Measurements from ENCODE around the gene SMIM20.
"Not testable (repeated sequence)": the region's sequence is repeated elsewhere in the genome, so short reads cannot be mapped to it uniquely, and the experiment has no call there.

Gene SMIM20

DNA sequence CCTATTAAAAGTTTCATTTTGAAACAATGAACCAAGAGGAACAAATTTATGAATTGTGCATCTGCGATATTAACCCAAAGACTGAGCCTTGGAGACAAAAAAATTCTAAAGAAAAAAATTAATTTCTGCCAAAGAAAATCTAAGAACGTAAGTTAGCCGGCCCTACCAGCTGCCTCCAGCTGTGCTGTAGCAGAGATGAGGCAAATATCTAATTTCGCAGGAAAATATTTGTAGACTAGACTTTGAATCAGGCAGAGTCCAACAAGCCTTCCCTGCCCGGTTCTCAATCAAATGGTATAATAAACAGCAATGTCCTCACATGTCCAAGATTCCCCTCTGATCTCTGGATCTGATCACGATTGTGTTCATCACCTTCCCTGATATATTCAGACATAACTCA is 21.2 kb upstream of the SMIM20 start:
- no peak for DNase-seq

- DNase-seq = no peak
Observed at GRCh38 chr4:25896776-25897539, 17.1 kb upstream of the SMIM20 start.

DNA sequence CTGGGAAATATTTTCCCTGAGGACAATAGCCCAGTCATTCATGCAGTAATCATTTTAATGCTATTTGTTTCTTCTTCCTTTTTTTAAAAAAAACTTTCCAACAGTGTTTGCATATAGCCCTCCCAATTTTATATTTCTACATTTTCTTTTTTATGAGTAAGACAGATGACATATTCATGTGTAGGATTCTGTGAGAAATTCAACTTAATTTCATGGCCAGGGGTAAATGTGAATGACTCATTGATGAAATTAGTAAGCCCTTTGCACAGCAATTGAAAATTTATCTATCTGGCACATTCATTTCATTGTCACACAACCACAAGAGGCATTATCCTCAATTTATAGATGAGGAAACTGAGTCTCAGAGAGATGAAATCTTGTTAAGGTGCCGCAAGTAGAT is 13.7 kb upstream of the SMIM20 start:
- DNase-seq = no peak

DNA sequence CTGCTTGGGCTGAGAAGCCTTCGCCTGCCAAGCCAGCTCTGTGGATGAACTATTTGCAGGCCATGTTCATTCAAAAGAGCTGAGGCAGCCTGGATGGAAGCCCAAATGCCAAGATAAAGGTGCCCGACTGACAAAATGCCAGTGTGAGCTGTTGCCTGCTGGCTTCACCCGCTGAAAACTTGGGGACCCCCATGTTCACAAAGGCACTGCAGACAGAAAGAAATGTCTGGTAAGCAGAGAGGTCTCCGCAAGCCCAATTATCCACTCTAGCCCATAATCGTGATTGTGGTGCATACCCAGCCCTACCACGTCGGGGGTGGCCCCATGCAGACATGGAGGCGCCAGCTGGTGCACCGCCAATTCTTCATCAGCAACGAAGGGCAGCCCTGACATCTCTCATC is 13.0 kb upstream of the SMIM20 start:
- no peak for DNase-seq

GRCh38 chr4:25903900-25904747 is 9.9 kb upstream of the SMIM20 start:
- DNase-seq = no peak

- no peak for DNase-seq
Observed at GRCh38 chr4:25904748-25905082, 9.3 kb upstream of the SMIM20 start.

DNA sequence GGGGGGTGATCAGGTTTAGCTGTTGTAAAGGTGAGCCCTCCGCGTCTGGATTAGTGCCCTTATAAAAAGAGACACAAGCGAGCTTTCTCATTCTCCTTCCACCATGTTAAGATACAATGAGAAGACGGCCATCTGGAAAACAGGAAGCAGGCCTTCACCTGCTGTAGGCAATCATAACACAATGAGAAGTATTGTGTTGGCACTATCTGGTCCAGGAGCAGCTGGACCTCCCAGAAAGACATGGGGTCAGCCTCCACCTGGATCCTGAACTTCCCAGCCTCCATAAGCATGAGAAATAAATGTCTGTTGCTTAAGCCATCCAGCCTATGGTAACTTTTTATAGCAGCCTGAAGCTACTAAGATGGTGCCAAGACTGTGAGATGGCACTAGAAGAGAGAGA is 8.6 kb upstream of the SMIM20 start:
- no peak for DNase-seq

- DNase-seq = not testable (repeated sequence)
Observed at GRCh38 chr4:25906113-25906512, 7.9 kb upstream of the SMIM20 start.

DNA sequence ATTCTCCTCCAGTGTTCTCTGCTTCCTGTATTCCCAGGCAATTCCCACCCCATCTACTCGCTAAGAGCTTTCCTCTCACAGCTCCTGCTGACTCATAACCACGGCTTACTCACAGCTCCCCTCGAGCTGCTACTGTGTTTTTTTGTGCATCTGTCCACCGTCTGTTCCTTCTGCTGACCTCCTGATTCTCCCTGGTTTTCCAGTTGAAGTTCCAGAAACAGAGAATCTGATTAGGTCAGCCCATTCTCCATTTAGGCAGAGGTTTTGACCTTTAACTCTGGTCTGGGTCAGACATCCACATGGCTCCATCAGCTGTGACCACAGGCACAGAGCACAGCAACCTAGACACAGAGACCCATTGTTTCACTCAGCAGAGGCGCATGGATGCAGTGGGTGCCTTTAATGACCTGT is 5.5 kb upstream of the SMIM20 start:
- no peak for DNase-seq

GRCh38 chr4:25911356-25911755 is 2.7 kb upstream of the SMIM20 start:
- DNase-seq = no peak

- DNase-seq = peak; percentile 49
Observed at GRCh38 chr4:25913056-25913850, 767 bp upstream of the SMIM20 start.

DNA sequence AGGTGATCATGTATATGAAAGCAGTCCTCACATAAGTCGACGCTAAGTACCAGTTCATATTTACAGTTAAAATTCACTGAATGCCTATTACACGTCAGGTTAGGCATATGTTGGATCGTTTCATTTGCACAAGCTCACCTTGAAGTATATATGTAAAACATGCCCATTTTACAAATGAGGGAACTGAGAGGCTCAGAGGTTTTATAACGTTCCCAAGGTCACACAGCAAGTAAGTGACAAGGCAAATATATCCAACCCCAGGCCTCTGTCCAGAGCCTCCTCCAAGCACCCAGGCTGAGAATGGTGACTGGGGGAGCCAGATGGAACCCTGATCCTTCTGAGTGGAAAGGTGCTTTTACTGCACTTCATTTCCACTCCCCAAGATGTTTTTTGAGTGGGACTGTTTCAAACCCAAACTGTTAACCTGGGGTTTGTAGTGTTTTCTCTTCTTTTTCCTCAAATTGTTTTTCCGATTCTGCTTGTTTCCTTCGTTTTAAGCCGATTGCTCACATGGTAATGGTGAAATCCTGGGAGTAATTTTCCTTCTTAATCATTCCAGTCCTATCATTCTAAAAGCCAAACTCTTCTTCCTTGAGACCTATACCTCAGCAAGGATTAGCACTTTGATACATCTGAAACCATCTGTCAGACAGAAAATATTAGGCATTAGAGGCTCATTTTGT is 791 bp downstream of the SMIM20 start:
- no peak for DNase-seq

GRCh38 chr4:25915353-25915705 is 1.3 kb downstream of the SMIM20 start:
- peak; percentile 38 for DNase-seq

GRCh38 chr4:25916870-25917269 is 2.9 kb downstream of the SMIM20 start:
- DNase-seq = no peak

- DNase-seq = no peak
Observed at GRCh38 chr4:25919676-25920075, 5.7 kb downstream of the SMIM20 start.

GRCh38 chr4:25921922-25922321 is 7.9 kb downstream of the SMIM20 start:
- DNase-seq = no peak

DNA sequence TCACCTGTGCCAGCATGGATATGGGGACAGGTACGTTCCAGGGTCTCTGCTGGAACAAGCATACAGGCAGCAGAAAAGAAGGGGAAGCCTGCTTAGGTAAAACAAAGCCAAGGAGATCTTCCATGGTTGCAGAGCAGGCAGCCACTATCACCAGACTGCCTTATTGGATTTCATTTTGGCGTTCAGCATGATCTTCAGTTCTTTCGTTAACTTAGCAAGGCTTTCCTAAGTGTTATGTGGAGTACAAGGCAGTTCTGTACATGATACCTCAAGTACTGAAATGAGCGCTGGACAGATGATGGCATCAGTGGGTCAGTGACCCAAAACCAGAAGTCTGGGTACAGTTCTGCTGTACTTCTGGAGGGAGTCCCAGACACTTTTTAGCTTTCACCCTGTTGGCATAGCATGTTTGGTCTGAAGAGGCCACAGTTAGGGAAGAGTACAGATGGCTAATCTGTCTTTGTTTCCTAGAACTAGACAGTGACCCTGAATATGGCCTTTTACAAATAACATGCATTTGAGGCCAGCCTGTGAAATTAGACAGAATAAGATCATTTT is 8.9 kb downstream of the SMIM20 start:
- no peak for DNase-seq

DNA sequence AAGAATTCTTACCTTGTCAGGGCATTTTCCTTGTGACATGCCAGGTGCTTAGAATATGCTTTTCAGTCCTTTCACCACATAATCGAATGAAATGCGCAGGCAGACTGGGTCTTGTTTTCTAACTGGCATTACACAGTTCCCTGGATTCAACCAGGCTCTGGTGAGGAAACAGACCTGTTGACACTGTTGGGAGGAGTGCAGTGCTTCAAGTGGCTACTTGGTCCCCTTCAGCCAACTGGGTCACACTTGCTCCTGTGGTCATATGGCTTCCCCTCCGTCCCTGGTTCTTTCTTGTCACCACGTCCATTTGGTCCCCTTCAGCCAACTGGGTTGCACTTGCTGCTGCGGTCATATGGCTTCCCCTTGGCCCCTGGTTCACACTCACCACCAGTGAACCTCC is 9.7 kb downstream of the SMIM20 start:
- DNase-seq = no peak

DNA sequence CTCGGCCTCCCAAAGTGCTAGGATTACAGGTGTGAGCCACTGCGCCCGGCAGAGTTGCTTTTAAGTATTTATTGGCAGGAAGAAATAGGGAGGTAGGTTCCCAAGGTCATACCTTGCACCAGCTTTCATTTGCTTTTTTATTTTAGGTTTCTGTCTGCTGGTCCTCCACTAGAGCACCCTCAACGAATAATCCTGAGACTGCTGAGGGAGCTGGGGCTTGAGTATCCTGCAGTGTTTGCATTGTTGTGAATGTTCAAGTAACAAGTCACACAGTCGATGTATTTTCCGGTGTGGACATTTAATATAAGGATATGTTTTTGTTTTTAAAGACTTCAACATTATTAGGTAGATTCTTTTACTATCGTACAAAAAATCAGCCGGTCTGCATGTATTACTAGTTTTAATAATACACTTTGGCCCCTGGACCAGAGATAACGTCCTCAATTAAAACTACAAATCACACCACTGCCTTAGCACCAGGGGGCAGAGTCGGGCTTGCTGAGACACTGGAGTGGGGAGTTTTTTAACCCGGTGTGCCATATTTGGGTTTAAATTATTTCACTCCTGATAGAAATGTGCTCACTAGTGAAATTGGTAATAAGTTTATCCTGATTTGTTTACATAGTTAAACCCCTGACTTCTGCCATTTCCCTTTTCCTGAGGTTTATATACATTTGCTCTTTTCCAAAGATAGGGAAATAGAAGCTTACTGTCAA is 11.6 kb downstream of the SMIM20 start:
- no peak for DNase-seq

GRCh38 chr4:25926462-25926861 is 12.4 kb downstream of the SMIM20 start:
- no peak for DNase-seq

GRCh38 chr4:25927361-25928195 is 13.6 kb downstream of the SMIM20 start:
- DNase-seq = no peak

Data from femur (tissue), 1 donor.